Left kidney (tissue), 2 donors: ENCODE results near the gene AP3B2. TPM values are rescaled to one million over a fixed set of nuclear protein-coding genes. Genes with fewer than 3 reads are reported as not detected.
"Not testable (repeated sequence)": the region's sequence is repeated elsewhere in the genome, so short reads cannot be mapped to it uniquely, and the experiment has no call there.

Source experiments
- DNase-seq: peaks from one replicate; pipeline ENCODE4 v3.0.0-alpha.2; 2013
- polyA plus RNA-seq: library from polyadenylated mRNA; unstranded; fragments of 120-200 nt; gene quantifications from one replicate; pipeline ENCODE4 v1.2.1, GENCODE V29; 2013; ENCODE audit not compliant: insufficient read length

AP3B2 gene
- polyA plus RNA-seq, 1 donor: 4.8 TPM

- no peak for DNase-seq
These were observed 60.3 kb downstream of the AP3B2 start for GRCh38 chr15:82649226-82649999.

GRCh38 chr15:82648257-82649103, 61.2 kb downstream of the AP3B2 start:
- DNase-seq: no peak

GRCh38 chr15:82647835-82648256, 61.8 kb downstream of the AP3B2 start:
- DNase-seq: no peak

- DNase-seq: no peak
These were observed 62.4 kb downstream of the AP3B2 start, which contains the start of gene CPEB1 for GRCh38 chr15:82647045-82647834. Gene CPEB1 (minus strand): TSS chr15:82647363. CDS start chr15:82628459, 18,904 bp downstream.

- no peak for DNase-seq
These were observed 63.2 kb downstream of the AP3B2 start for GRCh38 chr15:82646250-82647044.

GRCh38 chr15:82644967-82645852, 64.5 kb downstream of the AP3B2 start:
- not testable (repeated sequence) for DNase-seq

- DNase-seq: no peak
These were observed 65.7 kb downstream of the AP3B2 start for GRCh38 chr15:82643992-82644391.

- DNase-seq: no peak
These were observed 67.0 kb downstream of the AP3B2 start for GRCh38 chr15:82642656-82643055.

GRCh38 chr15:82641129-82641798, 68.4 kb downstream of the AP3B2 start:
- DNase-seq: no peak

- no peak for DNase-seq
These were observed 69.0 kb downstream of the AP3B2 start for GRCh38 chr15:82640672-82641071.

GRCh38 chr15:82635798-82636197, 73.9 kb downstream of the AP3B2 start:
- DNase-seq: no peak

- DNase-seq: no peak
These were observed 79.6 kb downstream of the AP3B2 start for GRCh38 chr15:82630033-82630432.

GRCh38 chr15:82625136-82625535, 84.5 kb downstream of the AP3B2 start:
- no peak for DNase-seq

GRCh38 chr15:82624438-82624837, 85.2 kb downstream of the AP3B2 start:
- no peak for DNase-seq

- DNase-seq: no peak
These were observed 85.7 kb downstream of the AP3B2 start for GRCh38 chr15:82624008-82624407.

GRCh38 chr15:82621970-82622369, 87.7 kb downstream of the AP3B2 start:
- DNase-seq: no peak

GRCh38 chr15:82613747-82614146, 95.9 kb downstream of the AP3B2 start:
- DNase-seq: no peak

- DNase-seq: no peak
These were observed 98.3 kb downstream of the AP3B2 start for GRCh38 chr15:82611348-82611747.
